Muscle of back (tissue), 11 donors: ENCODE results near the gene USH1G. TPM values are rescaled to one million over a fixed set of nuclear protein-coding genes. Genes with fewer than 3 reads are reported as not detected.
A peak's percentile ranks its signal among the peaks of the same experiment; 100 is the strongest.
"Not testable (repeated sequence)": the region's sequence is repeated elsewhere in the genome, so short reads cannot be mapped to it uniquely, and the experiment has no call there.

Source experiments
- DNase-seq, 3 donors: peaks; one replicate each; pipeline versions ENCODE4 v3.0.0 to v3.0.0-alpha.2; 2013
- polyA plus RNA-seq, 10 donors: library from polyadenylated mRNA; unstranded; fragments of 120-200 nt; gene quantifications; one replicate each; pipeline ENCODE4 v1.2.1, GENCODE V29; 2013; ENCODE audit not compliant: insufficient read length in 10 of 10

Gene USH1G
- polyA plus RNA-seq, 10 donors: 0.04 to 0.69 (median 0.30) TPM; not detected in 7

DNA sequence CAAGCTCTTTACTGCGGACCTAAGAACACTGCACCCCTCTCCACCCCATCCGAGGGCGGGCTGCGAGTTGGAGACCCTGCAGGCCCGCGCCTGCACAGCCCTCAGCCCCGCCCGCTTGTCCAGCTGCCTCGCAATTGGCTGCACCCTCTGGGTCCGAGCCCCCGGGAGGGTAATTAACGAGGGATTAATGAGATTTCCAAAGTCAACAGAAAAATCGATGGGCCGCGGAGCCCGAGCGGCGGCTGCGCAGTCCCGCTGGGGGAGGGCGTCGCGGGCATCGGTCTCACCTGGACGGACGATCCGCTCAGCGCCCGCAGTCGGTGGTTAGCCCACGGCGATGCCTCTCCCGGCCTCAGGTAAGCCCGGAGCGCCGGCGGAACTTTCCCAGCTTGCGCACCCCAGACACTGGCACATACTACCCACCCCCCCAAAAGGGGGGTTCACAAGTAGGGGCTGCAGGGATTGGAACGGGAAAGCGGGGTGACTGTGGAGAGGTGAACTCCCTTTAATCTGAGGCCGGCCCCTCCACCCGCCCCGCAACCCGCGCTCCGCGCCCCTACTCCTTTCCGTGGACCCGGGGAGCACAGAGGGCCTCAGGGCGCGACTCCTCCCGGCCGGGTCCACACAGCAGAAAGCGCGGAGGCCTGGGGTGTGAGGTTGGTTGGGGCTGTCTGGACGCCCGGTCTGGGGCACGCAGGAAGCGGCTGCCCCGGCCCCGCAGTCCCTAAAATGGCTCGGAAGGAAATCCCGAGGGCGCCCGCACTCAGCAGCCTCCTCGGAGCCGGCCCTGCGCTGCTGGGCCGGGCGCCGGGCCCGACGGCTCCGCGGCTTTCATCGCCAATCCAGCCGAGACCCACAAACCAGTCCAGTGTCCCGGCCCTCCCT is 12.8 kb upstream of the USH1G start, which contains the start of gene OTOP3:
Gene OTOP3, plus strand, starts transcription at position 314 of the 885 bp plus-strand sequence. Its CDS starts 24 bp downstream, at position 338.
- no peak for DNase-seq

DNA sequence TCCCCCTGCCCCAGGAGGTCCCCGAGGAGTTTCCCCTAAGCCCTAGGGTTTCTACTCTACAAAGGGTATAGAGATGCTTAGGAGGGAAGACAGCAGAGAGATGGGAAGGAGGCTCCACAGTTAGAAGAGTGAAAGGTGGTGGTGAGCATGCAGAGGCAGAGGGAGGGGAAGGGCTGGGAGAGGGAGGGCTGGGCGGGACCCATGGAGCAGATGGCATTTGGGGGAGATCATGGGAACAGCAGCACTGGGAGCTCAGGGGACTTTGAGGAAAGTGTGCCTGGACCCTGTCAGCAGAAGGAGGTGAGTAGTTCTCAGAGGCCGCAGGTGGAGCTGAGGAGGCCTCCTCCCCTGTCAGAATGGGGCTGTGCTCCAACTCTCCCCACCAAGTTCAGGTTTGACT is 12.0 kb upstream of the USH1G start:
- DNase-seq: no peak

DNA sequence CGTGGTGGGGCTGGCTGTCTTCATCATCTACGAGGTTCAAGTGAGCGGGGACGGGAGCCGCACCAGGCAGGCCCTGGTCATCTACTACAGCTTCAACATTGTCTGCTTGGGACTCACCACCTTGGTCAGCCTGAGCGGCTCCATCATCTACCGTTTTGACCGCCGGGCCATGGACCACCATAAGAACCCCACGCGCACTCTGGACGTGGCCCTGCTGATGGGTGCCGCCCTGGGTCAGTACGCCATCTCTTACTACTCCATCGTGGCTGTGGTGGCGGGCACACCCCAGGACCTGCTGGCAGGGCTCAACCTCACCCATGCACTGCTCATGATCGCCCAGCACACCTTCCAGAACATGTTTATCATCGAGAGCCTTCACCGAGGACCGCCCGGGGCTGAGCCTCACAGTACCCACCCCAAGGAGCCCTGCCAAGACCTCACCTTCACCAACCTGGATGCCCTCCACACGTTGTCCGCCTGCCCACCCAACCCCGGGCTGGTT is 7.5 kb upstream of the USH1G start:
- DNase-seq: no peak

DNA sequence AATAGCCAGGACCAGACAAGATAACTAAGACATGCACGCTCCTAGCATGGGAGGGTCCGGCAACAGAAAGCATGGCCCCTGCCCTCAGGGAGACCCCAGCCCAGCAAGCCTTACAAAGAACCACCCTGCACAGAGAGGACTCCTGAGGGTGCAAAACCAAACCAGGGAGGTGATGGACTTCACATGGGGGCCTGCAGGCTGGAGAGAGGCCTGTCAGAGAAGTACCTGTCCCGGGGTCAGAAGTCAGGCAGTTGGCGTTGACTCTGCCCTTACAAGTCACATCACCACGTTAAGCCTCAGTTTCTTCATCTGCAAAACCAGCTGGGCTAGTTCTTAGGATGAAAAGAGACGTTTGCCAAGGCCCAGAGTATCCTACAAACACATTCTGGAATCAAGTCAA is 5.7 kb upstream of the USH1G start:
- no peak for DNase-seq

DNA sequence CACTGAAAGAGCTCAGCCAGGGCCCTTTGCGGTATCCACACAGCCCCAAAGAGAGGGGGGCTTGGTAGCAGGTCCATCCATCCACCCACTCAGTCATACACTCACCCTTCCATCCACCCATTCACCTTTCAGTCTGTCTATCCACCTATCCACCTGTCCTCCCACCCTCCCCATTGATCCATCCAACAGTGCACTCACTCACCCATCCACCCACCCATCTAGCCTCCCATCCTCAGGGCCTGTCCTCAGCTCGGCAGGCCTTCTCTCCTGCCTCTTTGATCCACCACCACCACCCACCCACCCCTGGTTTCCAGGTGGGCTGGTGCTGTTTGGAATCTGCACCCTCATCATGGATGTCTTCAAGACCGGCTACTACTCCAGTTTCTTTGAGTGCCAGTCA is 2.2 kb upstream of the USH1G start:
- no peak for DNase-seq

DNA sequence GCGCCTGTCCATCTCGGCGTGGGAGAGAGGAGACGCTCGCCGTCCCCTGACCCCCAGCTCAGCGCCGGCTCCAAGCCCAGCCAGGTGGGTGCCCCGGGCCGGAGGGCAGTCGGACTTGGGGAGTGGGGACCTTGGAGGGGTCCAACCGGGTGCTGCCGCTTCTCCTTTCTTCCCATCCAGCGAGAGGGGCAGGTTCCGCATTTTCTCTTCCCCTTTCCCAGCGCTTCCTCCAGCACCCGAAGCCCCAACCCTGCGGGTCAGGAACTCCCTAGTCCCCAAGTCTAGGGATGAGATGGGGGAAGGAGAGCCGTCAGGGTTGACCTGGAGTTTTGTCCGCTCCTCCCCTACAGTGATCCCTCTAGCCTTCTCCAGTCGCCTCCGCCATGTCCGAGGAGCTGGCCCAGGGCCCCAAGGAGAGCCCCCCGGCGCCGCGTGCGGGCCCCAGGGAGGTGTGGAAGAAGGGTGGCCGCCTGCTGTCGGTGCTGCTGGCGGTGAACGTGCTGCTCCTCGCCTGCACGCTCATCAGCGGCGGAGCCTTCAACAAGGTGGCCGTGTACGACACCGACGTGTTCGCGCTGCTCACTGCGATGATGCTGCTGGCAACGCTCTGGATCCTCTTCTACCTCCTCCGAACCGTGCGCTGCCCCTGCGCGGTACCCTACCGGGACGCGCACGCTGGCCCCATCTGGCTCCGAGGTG is 1.3 kb upstream of the USH1G start, which contains the start of gene OTOP2:
Gene OTOP2, plus strand, starts transcription at position 24 of the 699 bp plus-strand sequence. Its CDS starts 360 bp downstream, at position 384.
- peak in 1 of 3 donors; percentile 26 for DNase-seq

DNA sequence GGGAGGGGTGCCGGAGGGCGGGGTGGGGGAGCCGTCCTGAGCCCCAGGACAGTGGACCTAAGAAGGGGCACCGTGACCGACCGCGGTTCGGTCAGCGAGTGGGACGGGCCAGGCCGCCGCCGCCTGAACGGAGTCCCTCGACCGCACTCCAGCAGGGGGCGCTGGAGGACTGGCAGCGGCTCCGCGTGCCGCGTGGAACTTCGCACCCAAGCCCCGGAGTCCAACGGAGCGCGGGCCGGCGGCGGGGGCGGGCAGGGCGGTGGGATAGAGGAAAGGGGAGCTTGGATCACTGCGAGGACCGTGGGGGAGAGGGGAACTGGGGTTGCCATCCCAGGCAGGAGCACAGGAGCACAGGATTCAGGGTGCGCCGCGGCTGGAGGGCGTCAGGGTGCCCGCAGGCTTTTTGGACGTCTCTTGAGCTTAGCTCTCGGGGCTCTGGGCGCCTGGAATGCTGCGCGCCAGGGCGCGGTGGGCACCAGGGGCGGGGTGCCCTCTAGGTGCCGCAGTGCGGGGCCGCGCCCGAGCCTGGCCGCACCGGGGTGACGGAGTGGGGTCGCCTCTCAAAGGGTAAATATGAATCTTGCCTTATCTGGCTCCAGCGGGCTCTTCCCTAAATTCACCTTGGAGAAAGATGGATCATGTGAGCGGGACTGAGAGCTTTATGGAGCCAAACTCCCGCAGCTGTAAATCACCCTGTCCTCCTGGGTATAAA is 639 bp upstream of the USH1G start:
- DNase-seq: peak; percentile 11 to 60 (median 59)

DNA sequence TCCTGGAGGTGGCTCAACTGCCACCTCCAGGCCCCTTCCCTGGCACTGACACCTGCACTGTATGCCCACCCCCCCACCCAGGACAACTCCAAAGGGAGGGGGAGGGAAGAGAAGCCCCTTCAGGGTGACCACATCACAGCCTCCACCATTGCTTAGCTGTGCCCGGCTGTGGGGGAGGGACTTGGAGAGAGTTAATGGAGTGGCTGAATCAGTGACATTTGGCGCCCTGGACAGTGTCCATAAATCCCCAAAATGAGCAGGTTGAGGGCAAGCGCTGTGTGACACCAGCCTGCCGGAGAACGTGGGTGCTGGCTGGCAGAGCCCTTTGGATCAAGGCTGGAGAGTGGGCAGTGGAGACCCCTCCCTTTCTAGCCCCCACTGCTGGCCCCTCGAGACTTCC is 883 bp downstream of the USH1G start:
- DNase-seq: no peak

DNA sequence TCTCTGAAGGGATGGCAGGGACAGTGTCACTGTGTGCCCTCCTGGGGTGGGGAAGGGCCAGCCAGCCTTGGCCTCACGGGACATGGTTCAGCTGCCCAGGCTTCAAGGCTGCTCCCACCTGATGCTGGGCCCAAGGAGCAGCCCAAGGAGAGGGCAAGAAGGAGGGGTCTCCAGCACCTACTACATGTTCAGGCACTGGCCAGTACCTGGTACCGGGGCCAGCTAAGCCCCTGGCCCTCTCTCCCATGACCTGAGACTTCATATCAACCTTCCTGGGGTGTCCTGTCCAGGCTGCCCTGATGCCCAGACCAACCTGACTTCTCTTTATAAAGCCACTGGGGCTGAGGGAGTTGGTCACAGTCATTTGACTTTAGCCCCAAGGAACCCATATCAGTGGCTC is 1.3 kb downstream of the USH1G start:
- DNase-seq: no peak

DNA sequence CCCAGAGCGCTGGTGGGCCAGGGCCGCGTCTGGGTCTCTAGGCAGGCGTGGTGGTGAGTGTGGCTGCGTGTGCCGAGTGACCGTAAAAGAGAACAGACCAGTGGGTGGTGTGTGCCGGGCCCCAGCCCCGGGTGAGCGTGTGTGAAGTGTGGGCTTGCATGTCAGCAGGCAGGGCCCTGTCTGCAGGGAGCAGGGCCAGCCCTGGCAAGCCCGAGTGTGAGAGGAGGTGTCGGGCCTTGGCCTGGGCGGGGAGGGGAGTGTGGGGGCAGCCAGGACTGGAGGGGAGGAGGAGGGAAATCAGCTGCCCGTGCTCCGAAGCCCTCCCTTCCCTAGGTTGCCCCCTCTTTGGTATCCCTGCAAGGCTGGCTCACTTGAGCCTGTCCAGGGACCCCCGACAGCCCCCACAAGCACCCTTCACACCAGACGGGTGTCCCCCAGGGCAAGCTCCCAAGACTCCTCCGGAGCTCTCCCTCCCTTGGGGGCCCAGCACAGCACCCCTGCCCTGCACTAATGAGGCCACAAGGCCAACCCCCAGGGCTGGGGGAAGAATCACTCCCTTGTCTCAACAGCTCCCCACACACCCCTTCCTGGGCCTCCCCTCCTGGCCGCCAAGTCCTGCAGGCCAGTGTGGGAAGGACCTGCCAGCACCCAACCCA is 1.9 kb downstream of the USH1G start:
- no peak for DNase-seq

DNA sequence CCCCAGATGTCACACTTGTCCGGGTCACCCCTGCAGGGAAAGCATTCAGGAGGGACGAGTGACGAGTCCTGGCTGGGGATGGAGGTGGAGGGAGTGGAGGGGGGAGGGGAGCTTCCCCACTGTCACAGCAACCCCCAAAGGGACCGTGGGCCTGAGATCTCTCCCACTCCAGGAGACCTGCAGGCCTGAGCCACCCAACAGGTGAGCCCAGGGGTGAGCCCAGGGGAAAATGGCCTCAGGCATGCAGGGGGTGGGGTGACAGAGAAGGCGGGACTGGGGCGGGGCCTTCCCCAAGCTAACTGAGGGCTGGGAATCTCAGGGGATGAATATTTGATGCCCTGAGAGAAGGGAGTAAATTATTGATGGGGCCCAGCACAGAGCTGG is 2.4 kb downstream of the USH1G start:
- no peak for DNase-seq

DNA sequence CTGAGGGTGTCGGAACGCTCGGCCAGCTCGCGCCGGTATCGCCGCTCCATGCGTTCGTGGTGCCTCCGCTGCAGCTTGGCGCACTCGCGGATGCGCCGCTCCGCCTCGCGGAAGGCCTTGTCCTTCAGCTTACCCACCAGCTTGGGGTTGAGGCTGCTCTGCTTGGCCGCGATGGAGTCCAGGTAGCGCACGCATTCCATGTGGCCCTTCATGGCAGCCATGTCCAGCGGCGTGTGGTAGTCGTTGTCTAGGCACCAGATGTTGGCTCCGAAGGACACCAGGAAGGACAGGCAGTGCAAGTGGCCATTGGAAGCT is 2.8 kb downstream of the USH1G start:
- no peak for DNase-seq

DNA sequence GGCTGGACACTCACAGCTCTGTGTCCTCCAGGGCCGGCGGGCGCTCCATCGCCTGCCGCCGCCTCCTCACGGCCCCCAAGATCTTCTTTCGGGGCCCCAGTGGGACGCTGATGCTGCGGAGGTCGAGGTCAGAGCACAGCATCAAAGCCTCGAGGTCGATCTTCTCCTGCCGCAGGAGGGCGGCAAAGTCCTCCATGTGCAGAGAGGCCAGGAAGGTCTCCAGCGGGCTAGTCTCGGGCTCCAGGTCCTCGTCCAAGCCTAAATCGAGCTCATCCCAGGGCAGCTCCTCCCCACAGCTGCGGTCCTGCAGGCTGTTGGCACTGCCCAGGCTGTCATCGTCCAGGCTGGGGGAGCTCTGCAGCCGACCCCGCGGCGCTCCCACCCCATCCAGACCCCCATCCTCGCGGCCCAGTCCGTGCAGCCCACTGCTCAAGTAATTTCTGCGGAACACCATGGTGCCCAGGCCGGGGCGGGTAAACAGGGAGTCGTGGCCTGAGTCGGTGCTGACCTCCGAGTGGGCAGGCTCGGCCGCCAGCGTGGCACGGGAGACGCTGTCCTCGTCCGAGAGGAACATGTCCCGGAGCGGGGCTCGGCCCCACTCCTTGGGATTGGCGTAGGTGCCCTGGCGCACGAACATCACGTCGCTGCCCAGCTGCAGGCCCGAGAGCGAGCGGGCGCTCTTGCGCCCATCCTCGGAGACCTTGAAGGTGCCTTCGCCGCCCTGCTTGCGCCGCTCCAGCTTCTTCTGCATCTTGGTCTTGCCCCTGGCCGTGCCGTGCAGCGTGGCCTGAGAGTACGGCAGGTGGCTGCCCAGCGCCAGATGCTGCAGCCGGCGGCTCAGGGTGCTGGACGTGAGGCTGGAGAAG is 3.4 kb downstream of the USH1G start:
- no peak for DNase-seq

DNA sequence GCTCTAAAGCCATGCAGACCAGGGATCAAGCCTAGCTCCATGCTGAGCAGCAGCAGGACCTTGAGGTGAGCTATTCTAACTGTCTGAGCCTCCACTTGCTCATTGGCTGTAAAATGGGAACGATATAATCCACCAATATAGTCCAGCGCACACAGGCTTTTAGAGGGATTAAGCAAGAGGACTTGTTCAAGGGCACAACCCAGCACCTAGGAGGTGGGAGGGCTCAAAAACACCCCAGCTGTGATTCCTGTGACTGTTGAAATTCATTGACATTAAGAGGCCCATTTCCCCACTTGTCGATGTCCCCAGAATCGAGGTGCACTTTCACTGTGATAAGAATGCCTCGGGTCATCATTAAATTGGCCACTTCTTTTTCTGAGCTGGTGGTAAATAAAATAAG is 4.1 kb downstream of the USH1G start:
- no peak for DNase-seq

DNA sequence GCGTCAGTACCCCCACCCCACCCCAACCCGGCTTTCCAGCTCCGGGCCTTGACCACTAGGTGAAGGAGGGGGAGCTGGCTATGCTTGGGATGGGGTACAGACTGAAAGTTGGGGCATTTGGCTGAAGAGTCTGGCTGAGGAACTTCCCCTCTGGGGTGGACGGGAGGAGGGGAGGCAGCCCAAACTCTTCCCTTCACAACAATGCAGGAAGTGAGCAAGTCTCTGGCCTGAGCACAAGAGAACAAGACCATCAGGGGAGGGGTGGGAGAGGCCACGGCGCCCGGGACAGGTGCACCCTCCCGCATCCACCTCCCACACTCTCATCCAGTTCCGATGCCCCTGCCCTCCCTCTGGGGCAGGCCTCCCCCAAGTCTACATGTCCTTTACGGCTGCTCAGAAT is 5.6 kb downstream of the USH1G start:
- no peak for DNase-seq

DNA sequence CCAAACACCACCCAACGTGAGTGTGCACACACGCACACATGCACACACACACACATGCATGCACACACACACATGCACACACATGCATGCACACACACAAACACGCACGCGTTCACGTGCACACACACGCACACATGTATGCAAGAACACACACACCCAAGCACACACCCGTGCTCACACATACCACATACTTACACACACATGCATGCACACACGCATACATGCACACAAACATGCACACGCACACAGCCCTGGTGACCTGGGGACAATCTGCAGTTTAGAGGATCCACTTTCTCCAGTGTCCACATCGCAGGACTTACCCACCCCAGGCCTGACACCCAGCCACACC is 6.2 kb downstream of the USH1G start:
- DNase-seq: no peak

DNA sequence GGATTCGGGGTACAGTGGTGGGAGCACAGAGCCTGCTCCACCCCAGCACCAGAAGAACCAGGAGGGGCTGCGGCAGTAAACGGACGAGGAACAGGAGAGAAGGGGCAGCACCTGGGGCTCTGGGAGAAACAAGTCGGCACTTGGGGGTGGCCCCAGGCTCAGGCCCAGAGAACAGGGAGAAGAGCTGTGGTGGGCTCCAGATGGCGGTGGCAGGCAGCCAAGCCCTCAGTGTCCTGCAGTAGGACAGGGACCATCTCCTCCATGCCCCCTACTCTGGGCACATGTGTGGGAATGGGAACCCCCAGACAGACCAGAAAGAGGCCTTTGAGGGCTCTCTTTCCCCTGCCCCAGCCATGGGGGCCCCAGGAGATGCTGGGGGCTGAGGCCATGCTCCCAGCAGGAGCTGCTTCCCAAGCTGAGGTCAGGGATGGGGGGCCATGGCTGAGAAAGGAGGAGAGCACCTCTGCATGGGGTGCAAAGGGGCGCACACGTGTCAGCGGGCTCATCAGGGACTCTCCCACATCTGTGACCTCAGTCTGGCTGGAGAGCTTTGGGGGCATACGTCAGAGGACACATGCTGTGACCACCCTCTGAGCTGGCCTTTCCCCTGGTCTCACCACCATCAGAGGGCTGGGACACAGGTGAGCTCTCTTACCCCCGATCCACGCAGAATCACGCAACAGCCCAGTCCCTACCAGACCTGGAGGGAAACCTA is 6.8 kb downstream of the USH1G start:
- DNase-seq: no peak

DNA sequence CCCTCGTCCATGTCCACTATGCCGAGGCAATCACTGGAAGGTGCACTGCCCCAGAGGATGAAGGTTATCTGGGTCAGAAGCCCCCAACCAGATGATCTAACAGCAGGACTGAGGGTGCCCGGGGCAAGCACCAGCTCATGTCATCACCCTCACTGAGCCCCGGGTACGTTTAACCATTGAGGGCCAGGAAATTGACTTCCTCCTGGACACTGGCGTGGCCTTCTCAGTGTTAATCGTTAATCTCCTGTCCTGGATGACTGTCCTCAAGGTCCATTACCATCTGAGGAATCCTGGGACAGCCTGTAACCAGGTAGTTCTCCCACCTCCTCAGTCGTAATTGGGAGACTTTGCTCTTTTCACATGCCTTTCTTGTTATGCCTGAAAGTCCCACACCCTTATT is 11.6 kb downstream of the USH1G start:
- not testable (repeated sequence) for DNase-seq

DNA sequence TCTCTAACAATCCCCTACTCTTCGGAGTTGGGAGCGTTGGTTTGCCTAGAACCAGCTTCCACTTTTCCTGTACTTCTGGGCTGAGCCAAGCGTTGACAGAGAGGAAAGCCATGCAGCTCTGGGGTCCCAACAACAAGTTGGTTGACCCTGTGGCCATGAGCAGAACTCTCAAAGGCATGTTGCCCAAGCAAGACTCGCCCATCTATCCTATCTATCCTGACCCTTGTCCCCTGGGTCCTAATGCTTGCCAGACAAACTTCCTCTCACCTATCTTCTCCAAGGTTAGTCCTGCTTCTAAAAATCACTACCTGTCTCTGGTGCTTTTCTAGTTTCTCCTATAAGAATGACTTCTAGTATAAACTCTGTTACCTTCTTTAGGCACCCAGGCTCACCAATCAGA is 14.0 kb downstream of the USH1G start:
- not testable (repeated sequence) for DNase-seq

DNA sequence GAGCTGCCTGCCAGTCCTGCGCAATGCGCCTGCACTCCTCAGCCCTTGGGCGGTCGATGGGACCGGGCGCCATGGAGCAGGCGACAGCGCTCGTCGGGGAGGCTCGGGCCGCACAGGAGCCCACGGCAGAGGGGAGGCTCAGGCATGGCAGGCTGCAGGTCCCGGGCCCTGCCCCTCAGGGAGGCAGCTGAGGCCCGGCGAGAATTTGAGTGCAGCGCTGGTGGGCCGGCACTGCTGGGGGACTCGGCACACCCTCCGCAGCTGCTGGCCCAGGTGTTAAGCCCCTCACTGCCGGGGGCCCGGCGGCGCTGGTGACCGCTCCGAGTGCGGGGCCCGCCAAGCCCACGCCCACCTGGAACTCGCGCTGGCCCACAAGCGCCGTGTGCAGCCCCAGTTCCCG is 16.0 kb downstream of the USH1G start:
- no peak for DNase-seq
